GM19043 (cell line): ENCODE measurements around the gene ALAS1.
"Not testable (repeated sequence)": the region's sequence is repeated elsewhere in the genome, so short reads cannot be mapped to it uniquely, and the experiment has no call there.

Source experiments
- ATAC-seq: cut with Tn5 transposase; IDR thresholded peaks from one replicate; pipeline ENCODE4 v1.9.1; 2021; ENCODE audit warnings: low read depth; ENCODE audit not compliant: unreplicated experiment

The ALAS1 gene

GRCh38 chr3:52197842-52198625 lies at the start of gene ALAS1:
TSS of gene ALAS1 (plus strand) at chr3:52198160. CDS start at chr3:52199242, 1,082 bp downstream.
- peak; percentile 74 for ATAC-seq

- no peak for ATAC-seq
Measured at GRCh38 chr3:52149021-52149420, 48.9 kb upstream of the ALAS1 start.

DNA sequence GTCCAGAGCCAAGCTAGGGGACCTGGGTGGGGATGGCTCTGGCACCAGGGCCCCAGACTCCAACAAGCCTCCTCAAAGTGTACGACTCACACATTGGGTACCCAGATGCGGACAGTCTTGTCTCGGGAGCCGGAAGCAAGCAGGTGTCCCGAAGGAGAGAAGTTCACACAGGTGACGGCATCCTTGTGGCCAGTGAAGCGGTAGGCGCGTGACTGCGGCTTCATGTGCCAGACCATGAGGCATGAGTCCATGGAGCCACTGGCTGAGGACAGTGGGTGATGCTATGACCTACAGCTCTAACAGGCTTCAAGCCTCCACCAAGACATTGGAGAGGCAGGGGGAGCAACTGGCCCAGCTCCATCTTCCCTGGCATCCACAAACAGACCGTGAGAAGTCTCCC lies 48.2 kb upstream of the ALAS1 start:
- no peak for ATAC-seq

DNA sequence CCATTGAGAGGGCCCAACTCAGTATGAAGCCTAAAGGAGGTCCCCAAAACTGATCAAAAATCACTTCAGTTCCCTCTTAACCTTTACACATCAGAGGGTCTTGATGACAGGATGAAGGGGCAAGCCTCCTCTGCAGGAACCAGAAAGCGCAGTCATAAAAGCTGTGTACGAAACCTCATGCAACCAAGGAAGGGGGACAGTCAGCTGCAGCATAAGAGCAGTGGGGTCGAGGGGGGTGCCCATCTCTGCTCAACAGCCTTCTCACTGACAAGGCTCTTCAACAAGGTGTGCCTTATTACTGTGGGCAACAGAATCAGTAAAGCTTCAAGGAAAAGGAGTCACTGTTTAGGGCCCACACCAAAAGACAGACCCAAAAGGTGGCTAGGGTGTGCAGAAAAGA lies 47.6 kb upstream of the ALAS1 start:
- no peak for ATAC-seq

GRCh38 chr3:52150860-52151259 lies 47.1 kb upstream of the ALAS1 start:
- ATAC-seq: no peak

GRCh38 chr3:52151991-52152390 lies 46.0 kb upstream of the ALAS1 start:
- ATAC-seq: not testable (repeated sequence)

DNA sequence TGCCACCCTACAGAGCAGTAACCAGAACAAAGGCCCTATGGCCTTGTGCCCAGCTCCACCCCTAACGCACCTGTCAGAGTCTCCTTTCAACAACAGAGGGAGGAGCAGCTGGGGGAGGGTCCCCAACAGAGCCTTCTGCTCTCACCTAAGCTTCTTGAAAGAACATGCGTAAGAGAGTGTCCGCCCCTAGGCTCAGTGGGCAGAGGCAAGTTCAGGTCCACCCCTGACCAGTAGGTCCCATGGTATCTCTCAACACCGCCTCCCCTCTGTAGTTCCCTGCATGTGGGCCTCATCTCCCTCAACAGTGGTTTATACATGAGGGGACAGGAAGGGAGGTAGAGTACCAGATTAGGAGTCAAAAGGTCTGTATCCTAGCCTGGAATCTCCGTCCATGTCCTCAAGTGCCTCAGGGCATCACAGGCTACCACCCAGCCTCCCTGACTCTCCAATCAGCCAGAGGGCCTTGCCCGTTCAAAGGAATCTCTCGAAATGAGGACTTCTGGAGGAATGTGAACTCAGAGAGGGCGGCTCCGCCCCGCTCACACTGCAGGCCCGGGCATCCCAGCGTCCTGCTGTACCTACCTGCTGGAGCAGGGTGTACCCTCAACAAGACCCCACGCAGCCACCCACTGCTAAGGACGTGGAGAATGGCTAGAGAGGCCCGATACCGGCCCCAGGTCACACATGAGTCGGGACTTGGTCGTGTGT lies 44.4 kb upstream of the ALAS1 start:
- ATAC-seq: no peak

DNA sequence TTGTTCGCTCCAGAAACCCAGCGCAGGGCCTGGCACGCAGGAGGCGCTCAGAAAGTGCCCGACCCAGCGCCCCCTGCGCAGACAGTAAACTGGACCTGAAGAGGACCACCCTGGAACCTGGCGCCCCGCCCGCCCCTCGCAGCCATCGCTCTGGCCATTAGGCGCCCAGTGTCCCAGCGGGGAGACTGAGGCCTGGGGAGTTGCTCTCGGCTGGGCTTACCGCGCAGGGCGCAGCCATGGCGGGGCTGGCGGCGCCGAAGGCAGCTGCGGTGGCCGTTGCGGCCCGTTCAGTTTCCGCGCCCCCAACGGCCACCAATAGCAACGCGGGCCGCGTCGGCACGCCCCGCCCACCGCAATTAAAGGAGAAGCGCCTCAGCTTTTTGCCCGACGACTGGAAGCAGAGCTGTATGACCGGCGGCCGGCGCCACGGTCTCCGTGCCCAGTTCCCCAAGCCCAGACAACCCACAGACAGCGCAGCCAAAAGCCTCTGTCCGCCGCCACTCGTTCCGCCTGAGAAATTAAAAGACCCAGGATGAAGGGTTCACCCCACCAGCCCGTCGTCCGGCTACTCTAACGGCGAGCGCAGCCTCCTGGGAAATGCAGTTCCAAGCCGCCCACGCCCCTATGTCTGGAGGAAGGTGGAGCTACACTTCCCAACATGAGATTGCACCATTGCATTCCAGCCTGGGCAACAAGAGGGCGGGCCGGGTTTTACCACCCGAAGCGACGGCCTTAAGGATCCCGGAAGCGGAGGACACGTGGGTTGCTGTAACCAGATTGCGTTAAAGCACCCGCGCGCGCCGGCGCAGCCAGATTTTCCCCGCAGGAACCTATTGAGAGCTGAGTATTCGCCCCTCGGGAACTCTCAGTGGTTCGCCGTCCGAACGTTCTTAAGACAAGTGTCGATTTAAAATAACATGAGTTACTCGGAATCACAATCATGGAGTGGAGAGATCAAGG lies 43.5 kb upstream of the ALAS1 start, which contains the start of gene POC1A:
Gene POC1A (minus strand): TSS at position 289 of the 960 bp plus-strand sequence. CDS start 51 bp downstream, at position 238.
- peak; percentile 91 for ATAC-seq

DNA sequence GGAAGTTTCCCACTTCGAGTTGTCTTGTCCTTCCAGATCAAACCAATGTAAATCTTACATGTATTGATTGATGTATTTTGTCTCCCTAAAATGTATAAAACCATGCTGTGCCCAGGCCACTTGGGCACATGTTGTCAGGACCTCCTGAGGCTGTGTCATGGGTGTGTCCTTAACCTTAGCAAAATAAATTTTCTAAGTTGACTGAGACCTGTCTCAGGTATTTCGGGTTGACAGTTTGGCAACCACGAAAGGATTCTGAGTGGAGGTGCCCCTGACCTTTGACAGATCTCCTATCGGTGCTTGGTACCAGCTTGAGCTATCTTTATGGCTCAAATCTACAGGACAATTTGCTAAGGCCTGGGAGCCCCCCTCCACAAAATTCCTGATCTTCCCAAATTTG lies 42.0 kb upstream of the ALAS1 start:
- no peak for ATAC-seq

DNA sequence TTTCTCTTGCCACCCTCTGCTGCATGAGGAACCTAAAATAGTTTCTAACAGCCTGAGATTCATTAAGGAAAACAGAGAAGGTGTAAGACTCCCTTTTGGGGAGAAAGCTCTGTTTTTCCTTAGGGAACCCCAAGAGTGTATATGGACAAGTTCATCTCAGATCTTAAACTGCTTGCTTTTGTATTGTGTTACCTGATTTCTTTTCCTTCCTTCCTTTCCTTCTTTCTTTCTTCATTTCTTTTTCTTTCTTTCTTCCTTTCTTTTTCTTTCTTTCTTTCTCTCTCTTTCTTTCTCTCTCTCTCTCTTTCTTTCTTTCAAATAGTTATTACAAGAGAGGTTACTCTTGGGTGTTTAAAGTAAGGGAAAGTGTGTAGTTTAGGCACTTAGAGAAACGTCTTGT lies 38.5 kb upstream of the ALAS1 start:
- ATAC-seq: no peak

DNA sequence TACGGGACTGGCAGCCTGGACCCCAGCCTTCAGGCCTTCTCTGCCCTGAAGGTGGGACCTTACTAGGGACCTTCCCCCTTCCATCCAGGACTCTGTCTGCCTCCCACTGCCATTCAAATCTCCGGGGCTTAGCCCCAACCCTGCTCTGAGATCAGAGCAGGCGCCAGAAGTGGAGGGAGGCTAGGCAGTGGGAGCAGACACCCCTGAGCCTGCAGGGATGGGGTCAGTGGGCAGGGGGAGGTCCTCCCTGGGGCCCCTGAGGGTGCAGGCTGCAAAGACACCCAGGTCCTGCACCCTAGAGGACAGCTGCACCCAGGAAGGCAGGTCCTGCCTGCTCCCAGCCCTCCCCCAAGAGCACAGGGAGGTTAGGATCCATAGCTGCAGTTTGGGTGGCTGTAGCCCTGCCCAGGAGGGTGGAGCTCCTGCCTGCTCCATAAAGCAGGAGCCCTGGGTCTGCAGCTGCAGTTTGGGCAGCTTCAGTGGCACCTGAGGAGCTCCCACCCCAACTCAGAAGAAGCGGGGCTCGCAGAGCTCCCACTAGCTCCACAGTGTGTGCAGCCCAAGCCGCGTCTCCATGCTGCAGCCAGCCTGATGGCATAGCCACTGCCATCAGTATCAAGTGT lies 35.6 kb upstream of the ALAS1 start:
- ATAC-seq: no peak

- no peak for ATAC-seq
Measured at GRCh38 chr3:52167240-52167639, 30.7 kb upstream of the ALAS1 start.

- ATAC-seq: not testable (repeated sequence)
Measured at GRCh38 chr3:52170217-52170616, 27.7 kb upstream of the ALAS1 start.

DNA sequence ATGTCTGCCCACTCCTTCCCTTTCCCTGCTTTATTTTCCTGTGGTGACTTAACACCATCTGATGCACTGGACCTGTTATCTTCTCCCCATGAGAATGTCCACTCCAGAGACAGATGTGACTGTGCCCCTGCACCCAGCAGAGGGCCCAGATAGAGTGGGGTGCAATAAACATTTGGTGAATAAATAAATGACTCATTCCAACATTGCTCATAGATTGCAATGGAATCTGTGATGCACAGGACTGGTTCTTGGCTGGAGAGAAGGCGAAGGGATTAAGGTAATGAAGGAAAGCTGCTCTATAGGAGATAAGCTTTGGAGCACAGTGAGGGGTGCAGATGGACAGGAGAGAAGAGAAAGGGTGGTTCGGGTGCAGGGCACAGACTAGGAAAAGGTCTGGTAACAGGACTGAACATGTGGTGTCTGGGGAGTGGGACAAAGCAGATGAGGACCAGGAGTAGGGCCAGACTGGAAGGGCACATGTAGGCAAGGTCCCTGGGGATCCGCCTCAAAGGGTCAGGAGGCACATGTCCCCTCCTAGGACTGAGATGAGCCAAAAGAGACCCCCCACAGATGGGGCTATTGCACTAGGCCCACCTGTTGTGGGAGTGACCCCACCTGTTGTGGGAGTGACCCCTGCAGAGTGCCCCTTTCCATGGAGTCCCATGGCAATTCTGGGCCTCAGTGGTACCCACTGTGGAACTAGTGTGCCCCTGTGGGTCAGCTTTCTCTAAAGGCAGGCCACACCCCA lies 26.3 kb upstream of the ALAS1 start:
- ATAC-seq: no peak

DNA sequence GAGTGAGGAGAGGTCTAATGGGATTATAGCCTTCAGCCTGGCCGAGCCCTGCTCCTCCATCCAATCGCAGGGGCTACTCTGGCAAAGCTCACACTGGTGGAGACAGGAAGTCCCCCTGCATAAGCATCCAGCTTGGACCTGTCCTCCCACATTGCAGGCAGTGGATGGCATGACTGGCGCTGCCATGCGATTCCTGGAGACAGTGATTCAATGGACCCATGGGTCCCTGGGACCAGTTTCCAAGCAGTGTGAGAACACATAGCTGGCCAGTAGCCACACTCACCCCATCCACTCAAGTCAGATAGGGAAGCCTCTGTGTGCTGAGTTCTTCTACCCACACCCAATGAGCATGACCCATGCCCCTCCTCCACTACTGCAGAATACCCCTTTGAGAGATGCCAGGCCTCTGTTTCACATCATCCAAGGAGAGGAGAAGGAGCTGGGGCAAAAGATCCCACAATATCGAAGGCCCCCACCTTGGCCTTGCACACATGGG lies 25.6 kb upstream of the ALAS1 start:
- ATAC-seq: no peak

- ATAC-seq: no peak
Measured at GRCh38 chr3:52173101-52173500, 24.9 kb upstream of the ALAS1 start.

- no peak for ATAC-seq
Measured at GRCh38 chr3:52174896-52175295, 23.1 kb upstream of the ALAS1 start.

DNA sequence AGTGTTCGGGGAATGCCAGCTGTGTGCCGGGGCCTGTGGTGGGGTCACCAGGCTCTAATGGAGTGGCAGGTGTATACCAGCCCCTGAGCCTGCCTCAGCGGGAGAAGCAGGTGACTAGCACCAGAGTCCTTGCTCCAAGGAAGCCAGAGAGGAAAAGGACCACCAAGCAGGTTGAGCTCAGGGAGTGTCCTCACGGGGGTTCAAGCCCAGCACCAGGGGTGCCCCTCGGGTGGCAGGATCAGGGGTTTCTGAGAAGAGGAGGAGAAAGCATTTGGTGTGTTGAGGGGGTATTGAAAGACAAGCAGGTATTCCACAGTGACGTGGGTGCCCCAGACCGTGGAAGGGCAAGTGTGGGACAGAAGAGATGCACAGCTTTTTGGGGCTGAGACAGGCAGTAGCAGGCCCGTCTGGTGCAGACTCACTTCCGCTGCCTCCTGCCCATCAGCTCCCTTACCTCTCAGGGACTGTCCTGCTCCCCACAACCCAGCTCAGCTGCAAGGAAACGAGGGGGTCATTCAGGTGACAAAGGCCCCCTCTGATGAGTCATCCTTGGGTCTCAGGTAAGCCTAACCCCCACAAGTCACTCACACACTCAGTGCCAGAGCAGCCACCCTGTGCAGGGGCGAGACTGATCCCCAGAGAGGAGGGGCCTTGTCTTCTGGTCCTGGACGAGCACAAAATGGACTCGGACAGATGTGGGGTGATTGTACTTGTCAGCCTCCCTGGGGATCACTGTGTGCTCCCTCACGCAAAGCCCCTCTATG lies 22.4 kb upstream of the ALAS1 start:
- ATAC-seq: no peak
